CD4-positive, alpha-beta T cell treated with Interleukin-15 for 4 hours (primary cell): ENCODE data around the gene LRP1-AS.

Source experiments
- DNase-seq: peaks from one replicate; pipeline ENCODE4 v3.0.0-alpha.2; 2020; ENCODE audit warnings: low spot score

Gene LRP1-AS

GRCh38 chr12:57160040-57160439, 12.6 kb upstream of the LRP1-AS start:
- no peak for DNase-seq

GRCh38 chr12:57159311-57159710, 11.9 kb upstream of the LRP1-AS start:
- DNase-seq, result no peak

- DNase-seq, result no peak
Observed at GRCh38 chr12:57158665-57159064, 11.2 kb upstream of the LRP1-AS start.

- DNase-seq, result no peak
Observed at GRCh38 chr12:57158186-57158585, 10.8 kb upstream of the LRP1-AS start.

- DNase-seq, result no peak
Observed at GRCh38 chr12:57157588-57158173, 10.3 kb upstream of the LRP1-AS start.

GRCh38 chr12:57156701-57157403, 9.4 kb upstream of the LRP1-AS start:
- DNase-seq, result no peak

GRCh38 chr12:57154804-57155434, 7.5 kb upstream of the LRP1-AS start:
- no peak for DNase-seq

- no peak for DNase-seq
Observed at GRCh38 chr12:57154076-57154475, 6.7 kb upstream of the LRP1-AS start.

- DNase-seq, result no peak
Observed at GRCh38 chr12:57153415-57153997, 6.1 kb upstream of the LRP1-AS start.

- DNase-seq, result no peak
Observed at GRCh38 chr12:57152639-57153038, 5.2 kb upstream of the LRP1-AS start.

- DNase-seq, result no peak
Observed at GRCh38 chr12:57151741-57152630, 4.6 kb upstream of the LRP1-AS start.

GRCh38 chr12:57150400-57151000, 3.1 kb upstream of the LRP1-AS start:
- no peak for DNase-seq

GRCh38 chr12:57149245-57149900, 2.0 kb upstream of the LRP1-AS start:
- no peak for DNase-seq

- DNase-seq, result no peak
Observed at GRCh38 chr12:57148469-57149244, 1.2 kb upstream of the LRP1-AS start.

- no peak for DNase-seq
Observed at GRCh38 chr12:57146092-57146491, 1.3 kb downstream of the LRP1-AS start.

- no peak for DNase-seq
Observed at GRCh38 chr12:57145460-57146059, 1.9 kb downstream of the LRP1-AS start.

- DNase-seq, result no peak
Observed at GRCh38 chr12:57143454-57143853, 4.0 kb downstream of the LRP1-AS start.

- no peak for DNase-seq
Observed at GRCh38 chr12:57142727-57143126, 4.7 kb downstream of the LRP1-AS start.

- DNase-seq, result no peak
Observed at GRCh38 chr12:57142121-57142520, 5.3 kb downstream of the LRP1-AS start.

GRCh38 chr12:57141249-57141648, 6.2 kb downstream of the LRP1-AS start:
- DNase-seq, result no peak
